Measurements from ENCODE around the gene FOXN1.

FOXN1 gene

GRCh38 chr17:28527859-28528258 is 21.7 kb downstream of the FOXN1 start:
- DNase-seq, result no peak

- DNase-seq, result no peak
Observed at GRCh38 chr17:28528327-28529012, 22.3 kb downstream of the FOXN1 start.

GRCh38 chr17:28529013-28529400 is 22.9 kb downstream of the FOXN1 start:
- DNase-seq, result no peak

GRCh38 chr17:28530250-28530649 is 24.1 kb downstream of the FOXN1 start:
- no peak for DNase-seq

GRCh38 chr17:28530926-28531325 is 24.8 kb downstream of the FOXN1 start:
- no peak for DNase-seq

- no peak for DNase-seq
Observed at GRCh38 chr17:28532050-28532960, 26.2 kb downstream of the FOXN1 start.

- no peak for DNase-seq
Observed at GRCh38 chr17:28533091-28533807, 27.1 kb downstream of the FOXN1 start.

GRCh38 chr17:28534740-28535375 is 28.7 kb downstream of the FOXN1 start:
- DNase-seq, result no peak

- DNase-seq, result no peak
Observed at GRCh38 chr17:28536532-28537218, 30.5 kb downstream of the FOXN1 start.

GRCh38 chr17:28537219-28537610 is 31.1 kb downstream of the FOXN1 start:
- DNase-seq, result no peak

GRCh38 chr17:28538296-28538895 is 32.2 kb downstream of the FOXN1 start:
- no peak for DNase-seq

- no peak for DNase-seq
Observed at GRCh38 chr17:28540231-28540630, 34.1 kb downstream of the FOXN1 start.

- DNase-seq, result no peak
Observed at GRCh38 chr17:28541439-28541838, 35.3 kb downstream of the FOXN1 start.

GRCh38 chr17:28544402-28545140 is 38.4 kb downstream of the FOXN1 start:
- DNase-seq, result no peak

- no peak for DNase-seq
Observed at GRCh38 chr17:28545141-28545503, 39.0 kb downstream of the FOXN1 start.

GRCh38 chr17:28545787-28546415 is 39.8 kb downstream of the FOXN1 start:
- no peak for DNase-seq

GRCh38 chr17:28547096-28547622 is 41.0 kb downstream of the FOXN1 start:
- DNase-seq, result no peak

- DNase-seq, result peak; percentile 7
Observed at GRCh38 chr17:28547623-28548416, 41.7 kb downstream of the FOXN1 start.

- no peak for DNase-seq
Observed at GRCh38 chr17:28548417-28549130, 42.4 kb downstream of the FOXN1 start.
